ENCODE results near the gene PDZD4. TPM values are rescaled to one million over a fixed set of nuclear protein-coding genes. Genes with fewer than 3 reads are reported as not detected.
A peak's percentile ranks its signal among the peaks of the same experiment; 100 is the strongest.

The PDZD4 gene
- total RNA-seq, 1 donor from 2014 or later, result 23.2 TPM

- no peak for DNase-seq (ENCODE audit: low spot score in 2 of 2)
- TF ChIP-seq CTCF (IDR thresholded peaks at IDR 0.05), result no peak
- Histone ChIP-seq H3K4me1 (peaks cover 0 to 4% of the 10 kb centered on the region in 2 donors), H3K27me3 (peaks cover 5% of the 10 kb centered on the region), H3K9me3 (no peaks in the 10 kb centered on the region), H3K27ac (no peak overlapping the region), H3K4me3 (peak overlapping the region; percentile 55 to 68), H3K36me3 (no peaks in the 10 kb centered on the region)
- intact Hi-C loops (cut with DNase I), result no loop called here
Measured at GRCh38 chrX:153829549-153829798, 870 bp downstream of the PDZD4 start.

- no peak for DNase-seq (ENCODE audit: low spot score in 2 of 2)
- H3K27me3 ChIP-seq, result peaks cover 5% of the 10 kb centered on the region
- no peaks in the 10 kb centered on the region for H3K9me3 ChIP-seq
- H3K4me1 ChIP-seq, result peaks cover 0 to 4% of the 10 kb centered on the region in 2 donors
- H3K27ac ChIP-seq, result peak overlapping the region in 1 of 2 donors; percentile 51
- H3K4me3 ChIP-seq, result peak overlapping the region; percentile 55 to 68
- intact Hi-C loops (cut with DNase I), result no loop called here
- H3K36me3 ChIP-seq, result no peaks in the 10 kb centered on the region
- TF ChIP-seq CTCF (IDR thresholded peaks at IDR 0.05), result no peak
Measured at GRCh38 chrX:153828723-153829548, 1.4 kb downstream of the PDZD4 start.

- DNase-seq (ENCODE audit: low spot score in 2 of 2), result no peak
- no peaks in the 10 kb centered on the region for H3K36me3 ChIP-seq
- peak overlapping the region; percentile 30 to 68 for H3K4me3 ChIP-seq
- H3K4me1 ChIP-seq, result peaks cover 0 to 4% of the 10 kb centered on the region in 2 donors
- peaks cover 5% of the 10 kb centered on the region for H3K27me3 ChIP-seq
- H3K27ac ChIP-seq, result peak overlapping the region in 1 of 2 donors; percentile 51
- TF ChIP-seq CTCF (IDR thresholded peaks at IDR 0.05), result no peak
- no peaks in the 10 kb centered on the region for H3K9me3 ChIP-seq
- intact Hi-C loops (cut with DNase I), result no loop called here
Measured at GRCh38 chrX:153828308-153828707, 2.0 kb downstream of the PDZD4 start.

GRCh38 chrX:153827903-153828302 lies 2.4 kb downstream of the PDZD4 start:
- Histone ChIP-seq H3K9me3 (no peaks in the 10 kb centered on the region), H3K27me3 (peaks cover 5% of the 10 kb centered on the region), H3K4me3 (peak overlapping the region in 1 of 2 donors; percentile 68), H3K4me1 (peaks cover 0 to 4% of the 10 kb centered on the region in 2 donors), H3K27ac (no peak overlapping the region), H3K36me3 (no peaks in the 10 kb centered on the region)
- DNase-seq (ENCODE audit: low spot score in 2 of 2), result no peak
- TF ChIP-seq CTCF (IDR thresholded peaks at IDR 0.05), result no peak
- intact Hi-C loops (cut with DNase I), result no loop called here

GRCh38 chrX:153827016-153827415 lies 3.3 kb downstream of the PDZD4 start:
- Histone ChIP-seq H3K4me1 (peaks cover 0 to 4% of the 10 kb centered on the region in 2 donors), H3K36me3 (no peaks in the 10 kb centered on the region), H3K4me3 (no peak overlapping the region), H3K27me3 (peaks cover 5% of the 10 kb centered on the region), H3K27ac (no peak overlapping the region), H3K9me3 (no peaks in the 10 kb centered on the region)
- DNase-seq (ENCODE audit: low spot score in 2 of 2), result no peak
- intact Hi-C loops (cut with DNase I), result no loop called here
- TF ChIP-seq CTCF (IDR thresholded peaks at IDR 0.05), result no peak
